GM23338 (cell line): Measurements from ENCODE around the gene ENPEP. TPM values are rescaled to one million over a fixed set of nuclear protein-coding genes. Genes with fewer than 3 reads are reported as not detected.

Source experiments
- ATAC-seq: fragments of 200-7000 bp; cut with Tn5 transposase; 3 replicates; pipeline ENCODE4 v1.9.1; 2020
- DNase-seq: peaks from one replicate; pipeline ENCODE4 v3.0.0-alpha.2; 2015; ENCODE audit warnings: low spot score
- H2AFZ ChIP-seq: fragments of 200-600 bp; sonication (generic); 2 replicates; pipeline ENCODE4 v1.8.0; 2016; ENCODE audit warnings: antibody characterized with exemption, mild to moderate bottlenecking, moderate library complexity
- H3F3A ChIP-seq: fragments of 200-600 bp; sonication (generic); replicated peaks from 2 replicates; pipeline ENCODE4 v1.8.0; 2017; ENCODE audit warnings: antibody characterized with exemption, mixed run types, low read depth
- H3K27ac ChIP-seq: fragments of 200-600 bp; sonication (generic); 2 replicates; pipeline ENCODE4 v1.6.1; 2016; ENCODE audit warnings: low read depth
- H3K27me3 ChIP-seq: fragments of 200-600 bp; sonication (generic); 2 replicates; pipeline ENCODE4 v1.8.0; 2016; ENCODE audit warnings: mild to moderate bottlenecking, mixed run types, moderate library complexity; ENCODE audit not compliant: insufficient read depth
- H3K36me3 ChIP-seq: fragments of 200-600 bp; sonication (generic); 2 replicates; pipeline ENCODE4 v1.8.0; 2016; ENCODE audit warnings: mild to moderate bottlenecking; ENCODE audit not compliant: insufficient read depth
- H3K4me1 ChIP-seq: fragments of 200-600 bp; sonication (generic); 2 replicates; pipeline ENCODE4 v1.8.0; 2016; ENCODE audit warnings: mild to moderate bottlenecking, moderate library complexity; ENCODE audit not compliant: insufficient read depth
- H3K4me2 ChIP-seq: fragments of 200-600 bp; sonication (generic); 2 replicates; pipeline ENCODE4 v1.7.1; 2017; ENCODE audit warnings: mixed run types
- H3K4me3 ChIP-seq: fragments of 200-600 bp; sonication (generic); 2 replicates; pipeline ENCODE4 v1.6.1; 2016; ENCODE audit warnings: mixed run types
- H3K79me2 ChIP-seq: fragments of 200-600 bp; sonication (generic); replicated peaks from 2 replicates; pipeline ENCODE4 v1.8.0; 2017; ENCODE audit warnings: mild to moderate bottlenecking; ENCODE audit not compliant: insufficient read depth
- H3K9me2 ChIP-seq: fragments of 200-600 bp; sonication (generic); 2 replicates; pipeline ENCODE4 v1.8.0; 2017; ENCODE audit not compliant: insufficient read depth
- H4K20me1 ChIP-seq: fragments of 200-600 bp; sonication (generic); replicated peaks from 2 replicates; pipeline ENCODE4 v1.8.0; 2017; ENCODE audit warnings: mild to moderate bottlenecking; ENCODE audit not compliant: insufficient read depth
- H3K27ac Mint-ChIP-seq: 2 replicates; pipeline ENCODE4 v1.8.0; 2020; ENCODE audit warnings: inconsistent platforms, mild to moderate bottlenecking, moderate library complexity, mixed read lengths
- H3K27me3 Mint-ChIP-seq: 3 replicates; pipeline ENCODE4 v1.8.0; 2022; ENCODE audit warnings: low read depth, mild to moderate bottlenecking, moderate library complexity, mixed read lengths, inconsistent platforms; ENCODE audit not compliant: insufficient read depth, poor library complexity
- H3K36me3 Mint-ChIP-seq: 3 replicates; pipeline ENCODE4 v1.8.0; 2021; ENCODE audit warnings: low read depth, mild to moderate bottlenecking, inconsistent platforms, moderate library complexity, mixed read lengths
- H3K4me1 Mint-ChIP-seq: 3 replicates; pipeline ENCODE4 v1.8.0; 2020; ENCODE audit warnings: mild to moderate bottlenecking, inconsistent platforms, mixed read lengths
- H3K4me3 Mint-ChIP-seq: 3 replicates; pipeline ENCODE4 v1.8.0; 2021; ENCODE audit warnings: moderate library complexity, mild to moderate bottlenecking, inconsistent platforms, mixed read lengths
- H3K9me3 Mint-ChIP-seq: 3 replicates; pipeline ENCODE4 v1.8.0; 2020; ENCODE audit warnings: moderate library complexity, mild to moderate bottlenecking, inconsistent platforms, mixed read lengths
- CREB1 ChIP-seq: fragments of 250-450 bp; sonication (Bioruptor Pico); IDR thresholded peaks from 2 replicates; pipeline ENCODE4 v1.5.0; 2020; ENCODE audit warnings: low read depth, mild to moderate bottlenecking, moderate library complexity
- EZH2 ChIP-seq: fragments of 200-600 bp; sonication (generic); IDR thresholded peaks from one replicate; pipeline ENCODE4 v1.8.0; 2017; ENCODE audit warnings: antibody characterized with exemption, mild to moderate bottlenecking, low read depth; ENCODE audit not compliant: unreplicated experiment
- EZH2phosphoT487 ChIP-seq: fragments of 200-600 bp; sonication (generic); IDR thresholded peaks from one replicate; pipeline ENCODE4 v1.8.1; 2018; ENCODE audit warnings: antibody characterized with exemption; ENCODE audit not compliant: unreplicated experiment
- JUNB ChIP-seq: IDR thresholded peaks from one replicate; pipeline ENCODE4 v1.6.1; 2016; ENCODE audit warnings: antibody characterized with exemption; ENCODE audit not compliant: unreplicated experiment
- NANOG ChIP-seq: IDR thresholded peaks from 2 replicates; pipeline ENCODE4 v1.6.1; 2016; ENCODE audit warnings: antibody characterized with exemption, borderline replicate concordance
- POLR2AphosphoS5 ChIP-seq: IDR thresholded peaks from 2 replicates; pipeline ENCODE4 v1.6.1; 2016; ENCODE audit warnings: antibody characterized with exemption, low read depth
- STAT1 ChIP-seq: IDR thresholded peaks from one replicate; pipeline ENCODE4 v1.6.1; 2016; ENCODE audit warnings: antibody characterized with exemption; ENCODE audit not compliant: unreplicated experiment
- ZNF114 ChIP-seq: fragments of 250-450 bp; sonication (Bioruptor Pico); IDR thresholded peaks from 2 replicates; pipeline ENCODE4 v1.5.0; 2020; ENCODE audit warnings: mild to moderate bottlenecking, moderate library complexity
- ZNF331 ChIP-seq: fragments of 250-450 bp; sonication (Bioruptor Pico); IDR thresholded peaks from 2 replicates; pipeline ENCODE4 v1.5.0; 2020; ENCODE audit warnings: low read depth, mild to moderate bottlenecking, moderate library complexity
- polyA plus RNA-seq: library from polyadenylated mRNA; unstranded; fragments of >200 nt; fragmentation: Nextera tagmentation; extraction: Ambion mirVana; gene quantifications from 2 replicates; pipeline ENCODE4 v1.2.1, GENCODE V29; 2016
- total RNA-seq: library from RNA; depleted of rRNA; stranded (reverse); fragments of >200 nt; shearing (Covaris generic); gene quantifications from 2 replicates; pipeline ENCODE4 v1.2.3, GENCODE V29; 2014
- TF ChIP-seq, protein P1 (sequence below): fragments of 250-450 bp; sonication (Bioruptor Pico); IDR thresholded peaks from 2 replicates; pipeline ENCODE4 v1.5.0; 2020; ENCODE audit warnings: mild to moderate bottlenecking, moderate library complexity
- TF ChIP-seq, protein P2 (sequence below): IDR thresholded peaks from one replicate; pipeline ENCODE4 v1.6.1; 2018; ENCODE audit warnings: antibody characterized with exemption; ENCODE audit not compliant: unreplicated experiment
- TF ChIP-seq, protein P3 (sequence below), 2 experiments: fragments of 200-600 bp in 1 of 2; sonication (generic) in 1 of 2; conservative IDR thresholded peaks; 2 replicates each; pipeline versions ENCODE4 v1.5.1 to v1.6.1; 2016 to 2017; ENCODE audit warnings: antibody characterized with exemption in 2 of 2, low read depth in 2 of 2, mild to moderate bottlenecking in 2 of 2, moderate library complexity in 1 of 2
- TF ChIP-seq, protein P4 (sequence below): IDR thresholded peaks from 2 replicates; pipeline ENCODE4 v1.6.1; 2016; ENCODE audit warnings: antibody characterized with exemption

Gene ENPEP
- total and polyA plus RNA-seq, 2 experiments from 2014 or later, result 0.79 to 1.5 TPM

DNA sequence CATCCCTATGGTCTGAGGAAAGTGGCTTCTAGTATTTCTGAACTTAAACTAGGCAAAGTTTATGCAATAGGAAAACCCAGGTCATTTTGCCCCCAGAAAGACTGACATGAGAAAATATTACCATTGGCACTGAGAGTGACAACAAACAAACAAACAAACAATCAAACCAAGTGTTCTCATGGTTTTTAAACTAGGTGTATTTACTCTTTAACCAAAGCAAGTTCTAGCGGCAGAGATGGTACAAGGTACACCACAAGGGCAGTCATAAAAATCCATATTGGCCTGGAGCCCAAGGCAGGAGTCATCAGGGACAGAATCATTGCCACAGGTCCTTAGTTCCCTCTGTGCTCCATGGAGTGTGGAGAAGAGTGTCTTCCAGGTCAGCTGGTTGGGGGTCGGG, 26.0 kb upstream of the ENPEP start:
- no peaks in the 10 kb centered on the region for H3K79me2 ChIP-seq
- TF ChIP-seq, protein P1, sequence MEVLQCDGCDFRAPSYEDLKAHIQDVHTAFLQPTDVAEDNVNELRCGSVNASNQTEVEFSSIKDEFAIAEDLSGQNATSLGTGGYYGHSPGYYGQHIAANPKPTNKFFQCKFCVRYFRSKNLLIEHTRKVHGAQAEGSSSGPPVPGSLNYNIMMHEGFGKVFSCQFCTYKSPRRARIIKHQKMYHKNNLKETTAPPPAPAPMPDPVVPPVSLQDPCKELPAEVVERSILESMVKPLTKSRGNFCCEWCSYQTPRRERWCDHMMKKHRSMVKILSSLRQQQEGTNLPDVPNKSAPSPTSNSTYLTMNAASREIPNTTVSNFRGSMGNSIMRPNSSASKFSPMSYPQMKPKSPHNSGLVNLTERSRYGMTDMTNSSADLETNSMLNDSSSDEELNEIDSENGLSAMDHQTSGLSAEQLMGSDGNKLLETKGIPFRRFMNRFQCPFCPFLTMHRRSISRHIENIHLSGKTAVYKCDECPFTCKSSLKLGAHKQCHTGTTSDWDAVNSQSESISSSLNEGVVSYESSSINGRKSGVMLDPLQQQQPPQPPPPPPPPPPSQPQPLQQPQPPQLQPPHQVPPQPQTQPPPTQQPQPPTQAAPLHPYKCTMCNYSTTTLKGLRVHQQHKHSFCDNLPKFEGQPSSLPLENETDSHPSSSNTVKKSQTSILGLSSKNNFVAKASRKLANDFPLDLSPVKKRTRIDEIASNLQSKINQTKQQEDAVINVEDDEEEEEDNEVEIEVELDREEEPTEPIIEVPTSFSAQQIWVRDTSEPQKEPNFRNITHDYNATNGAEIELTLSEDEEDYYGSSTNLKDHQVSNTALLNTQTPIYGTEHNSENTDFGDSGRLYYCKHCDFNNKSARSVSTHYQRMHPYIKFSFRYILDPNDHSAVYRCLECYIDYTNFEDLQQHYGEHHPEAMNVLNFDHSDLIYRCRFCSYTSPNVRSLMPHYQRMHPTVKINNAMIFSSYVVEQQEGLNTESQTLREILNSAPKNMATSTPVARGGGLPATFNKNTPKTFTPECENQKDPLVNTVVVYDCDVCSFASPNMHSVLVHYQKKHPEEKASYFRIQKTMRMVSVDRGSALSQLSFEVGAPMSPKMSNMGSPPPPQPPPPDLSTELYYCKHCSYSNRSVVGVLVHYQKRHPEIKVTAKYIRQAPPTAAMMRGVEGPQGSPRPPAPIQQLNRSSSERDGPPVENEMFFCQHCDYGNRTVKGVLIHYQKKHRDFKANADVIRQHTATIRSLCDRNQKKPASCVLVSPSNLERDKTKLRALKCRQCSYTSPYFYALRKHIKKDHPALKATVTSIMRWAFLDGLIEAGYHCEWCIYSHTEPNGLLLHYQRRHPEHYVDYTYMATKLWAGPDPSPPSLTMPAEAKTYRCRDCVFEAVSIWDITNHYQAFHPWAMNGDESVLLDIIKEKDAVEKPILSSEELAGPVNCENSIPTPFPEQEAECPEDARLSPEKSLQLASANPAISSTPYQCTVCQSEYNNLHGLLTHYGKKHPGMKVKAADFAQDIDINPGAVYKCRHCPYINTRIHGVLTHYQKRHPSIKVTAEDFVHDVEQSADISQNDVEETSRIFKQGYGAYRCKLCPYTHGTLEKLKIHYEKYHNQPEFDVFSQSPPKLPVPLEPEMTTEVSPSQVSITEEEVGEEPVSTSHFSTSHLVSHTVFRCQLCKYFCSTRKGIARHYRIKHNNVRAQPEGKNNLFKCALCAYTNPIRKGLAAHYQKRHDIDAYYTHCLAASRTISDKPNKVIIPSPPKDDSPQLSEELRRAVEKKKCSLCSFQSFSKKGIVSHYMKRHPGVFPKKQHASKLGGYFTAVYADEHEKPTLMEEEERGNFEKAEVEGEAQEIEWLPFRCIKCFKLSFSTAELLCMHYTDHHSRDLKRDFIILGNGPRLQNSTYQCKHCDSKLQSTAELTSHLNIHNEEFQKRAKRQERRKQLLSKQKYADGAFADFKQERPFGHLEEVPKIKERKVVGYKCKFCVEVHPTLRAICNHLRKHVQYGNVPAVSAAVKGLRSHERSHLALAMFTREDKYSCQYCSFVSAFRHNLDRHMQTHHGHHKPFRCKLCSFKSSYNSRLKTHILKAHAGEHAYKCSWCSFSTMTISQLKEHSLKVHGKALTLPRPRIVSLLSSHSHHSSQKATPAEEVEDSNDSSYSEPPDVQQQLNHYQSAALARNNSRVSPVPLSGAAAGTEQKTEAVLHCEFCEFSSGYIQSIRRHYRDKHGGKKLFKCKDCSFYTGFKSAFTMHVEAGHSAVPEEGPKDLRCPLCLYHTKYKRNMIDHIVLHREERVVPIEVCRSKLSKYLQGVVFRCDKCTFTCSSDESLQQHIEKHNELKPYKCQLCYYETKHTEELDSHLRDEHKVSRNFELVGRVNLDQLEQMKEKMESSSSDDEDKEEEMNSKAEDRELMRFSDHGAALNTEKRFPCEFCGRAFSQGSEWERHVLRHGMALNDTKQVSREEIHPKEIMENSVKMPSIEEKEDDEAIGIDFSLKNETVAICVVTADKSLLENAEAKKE (CRISPR knock-in tag), result no peak
- TF ChIP-seq EZH2phosphoT487 (no peak), POLR2AphosphoS5 (no peak), ZNF331 (CRISPR knock-in tag) (no peak), ZNF114 (CRISPR knock-in tag) (no peak), EZH2 (no peak), CREB1 (CRISPR knock-in tag) (no peak), JUNB (no peak), NANOG (no peak), STAT1 (no peak)
- TF ChIP-seq, protein P2, sequence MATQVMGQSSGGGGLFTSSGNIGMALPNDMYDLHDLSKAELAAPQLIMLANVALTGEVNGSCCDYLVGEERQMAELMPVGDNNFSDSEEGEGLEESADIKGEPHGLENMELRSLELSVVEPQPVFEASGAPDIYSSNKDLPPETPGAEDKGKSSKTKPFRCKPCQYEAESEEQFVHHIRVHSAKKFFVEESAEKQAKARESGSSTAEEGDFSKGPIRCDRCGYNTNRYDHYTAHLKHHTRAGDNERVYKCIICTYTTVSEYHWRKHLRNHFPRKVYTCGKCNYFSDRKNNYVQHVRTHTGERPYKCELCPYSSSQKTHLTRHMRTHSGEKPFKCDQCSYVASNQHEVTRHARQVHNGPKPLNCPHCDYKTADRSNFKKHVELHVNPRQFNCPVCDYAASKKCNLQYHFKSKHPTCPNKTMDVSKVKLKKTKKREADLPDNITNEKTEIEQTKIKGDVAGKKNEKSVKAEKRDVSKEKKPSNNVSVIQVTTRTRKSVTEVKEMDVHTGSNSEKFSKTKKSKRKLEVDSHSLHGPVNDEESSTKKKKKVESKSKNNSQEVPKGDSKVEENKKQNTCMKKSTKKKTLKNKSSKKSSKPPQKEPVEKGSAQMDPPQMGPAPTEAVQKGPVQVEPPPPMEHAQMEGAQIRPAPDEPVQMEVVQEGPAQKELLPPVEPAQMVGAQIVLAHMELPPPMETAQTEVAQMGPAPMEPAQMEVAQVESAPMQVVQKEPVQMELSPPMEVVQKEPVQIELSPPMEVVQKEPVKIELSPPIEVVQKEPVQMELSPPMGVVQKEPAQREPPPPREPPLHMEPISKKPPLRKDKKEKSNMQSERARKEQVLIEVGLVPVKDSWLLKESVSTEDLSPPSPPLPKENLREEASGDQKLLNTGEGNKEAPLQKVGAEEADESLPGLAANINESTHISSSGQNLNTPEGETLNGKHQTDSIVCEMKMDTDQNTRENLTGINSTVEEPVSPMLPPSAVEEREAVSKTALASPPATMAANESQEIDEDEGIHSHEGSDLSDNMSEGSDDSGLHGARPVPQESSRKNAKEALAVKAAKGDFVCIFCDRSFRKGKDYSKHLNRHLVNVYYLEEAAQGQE, result no peak
- TF ChIP-seq, protein P3, sequence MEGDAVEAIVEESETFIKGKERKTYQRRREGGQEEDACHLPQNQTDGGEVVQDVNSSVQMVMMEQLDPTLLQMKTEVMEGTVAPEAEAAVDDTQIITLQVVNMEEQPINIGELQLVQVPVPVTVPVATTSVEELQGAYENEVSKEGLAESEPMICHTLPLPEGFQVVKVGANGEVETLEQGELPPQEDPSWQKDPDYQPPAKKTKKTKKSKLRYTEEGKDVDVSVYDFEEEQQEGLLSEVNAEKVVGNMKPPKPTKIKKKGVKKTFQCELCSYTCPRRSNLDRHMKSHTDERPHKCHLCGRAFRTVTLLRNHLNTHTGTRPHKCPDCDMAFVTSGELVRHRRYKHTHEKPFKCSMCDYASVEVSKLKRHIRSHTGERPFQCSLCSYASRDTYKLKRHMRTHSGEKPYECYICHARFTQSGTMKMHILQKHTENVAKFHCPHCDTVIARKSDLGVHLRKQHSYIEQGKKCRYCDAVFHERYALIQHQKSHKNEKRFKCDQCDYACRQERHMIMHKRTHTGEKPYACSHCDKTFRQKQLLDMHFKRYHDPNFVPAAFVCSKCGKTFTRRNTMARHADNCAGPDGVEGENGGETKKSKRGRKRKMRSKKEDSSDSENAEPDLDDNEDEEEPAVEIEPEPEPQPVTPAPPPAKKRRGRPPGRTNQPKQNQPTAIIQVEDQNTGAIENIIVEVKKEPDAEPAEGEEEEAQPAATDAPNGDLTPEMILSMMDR (conservative IDR thresholded peaks at IDR 0.05; ENCODE audit: low read depth in 2 of 2), result no peak
- TF ChIP-seq, protein P4, sequence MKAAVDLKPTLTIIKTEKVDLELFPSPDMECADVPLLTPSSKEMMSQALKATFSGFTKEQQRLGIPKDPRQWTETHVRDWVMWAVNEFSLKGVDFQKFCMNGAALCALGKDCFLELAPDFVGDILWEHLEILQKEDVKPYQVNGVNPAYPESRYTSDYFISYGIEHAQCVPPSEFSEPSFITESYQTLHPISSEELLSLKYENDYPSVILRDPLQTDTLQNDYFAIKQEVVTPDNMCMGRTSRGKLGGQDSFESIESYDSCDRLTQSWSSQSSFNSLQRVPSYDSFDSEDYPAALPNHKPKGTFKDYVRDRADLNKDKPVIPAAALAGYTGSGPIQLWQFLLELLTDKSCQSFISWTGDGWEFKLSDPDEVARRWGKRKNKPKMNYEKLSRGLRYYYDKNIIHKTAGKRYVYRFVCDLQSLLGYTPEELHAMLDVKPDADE, result no peak
- H3K4me3 Mint-ChIP-seq, result no peak overlapping the region
- peaks cover 2% of the 10 kb centered on the region; the same call in 1 of the 3 replicates for H3K4me1 Mint-ChIP-seq
- DNase-seq, result no peak
- H3K4me3 ChIP-seq, result no peak overlapping the region
- H3K4me1 ChIP-seq, result no peaks in the 10 kb centered on the region
- peaks cover 2% of the 10 kb centered on the region for H3K27me3 Mint-ChIP-seq
- no peak overlapping the region for H3K4me2 ChIP-seq
- no peaks in the 10 kb centered on the region for H3K36me3 Mint-ChIP-seq
- no peaks in the 10 kb centered on the region for H3K9me2 ChIP-seq
- no peak overlapping the region for H3K27ac Mint-ChIP-seq
- H2AFZ ChIP-seq, result no peak overlapping the region
- H3K27ac ChIP-seq, result no peak overlapping the region
- H3F3A ChIP-seq, result no peaks in the 10 kb centered on the region
- ATAC-seq, result no peak
- H3K9me3 Mint-ChIP-seq, result no peaks in the 10 kb centered on the region; the same call in 2 of the 3 replicates
- no peaks in the 10 kb centered on the region for H3K27me3 ChIP-seq
- no peaks in the 10 kb centered on the region for H4K20me1 ChIP-seq
- no peaks in the 10 kb centered on the region for H3K36me3 ChIP-seq
